ENCODE data around the gene ACSL4. TPM values are rescaled to one million over a fixed set of nuclear protein-coding genes. Genes with fewer than 3 reads are reported as not detected.
"Not testable (repeated sequence)": the region's sequence is repeated elsewhere in the genome, so short reads cannot be mapped to it uniquely, and the experiment has no call there.

The ACSL4 gene
- 14.4 and 21.7 TPM in 2 replicates for polyA plus RNA-seq (2014; cell fraction: cytosol; rRNA removed)
- 13.4 and 14.9 TPM in 2 replicates for polyA plus RNA-seq (2014; cell fraction: nucleus; rRNA removed)

DNA sequence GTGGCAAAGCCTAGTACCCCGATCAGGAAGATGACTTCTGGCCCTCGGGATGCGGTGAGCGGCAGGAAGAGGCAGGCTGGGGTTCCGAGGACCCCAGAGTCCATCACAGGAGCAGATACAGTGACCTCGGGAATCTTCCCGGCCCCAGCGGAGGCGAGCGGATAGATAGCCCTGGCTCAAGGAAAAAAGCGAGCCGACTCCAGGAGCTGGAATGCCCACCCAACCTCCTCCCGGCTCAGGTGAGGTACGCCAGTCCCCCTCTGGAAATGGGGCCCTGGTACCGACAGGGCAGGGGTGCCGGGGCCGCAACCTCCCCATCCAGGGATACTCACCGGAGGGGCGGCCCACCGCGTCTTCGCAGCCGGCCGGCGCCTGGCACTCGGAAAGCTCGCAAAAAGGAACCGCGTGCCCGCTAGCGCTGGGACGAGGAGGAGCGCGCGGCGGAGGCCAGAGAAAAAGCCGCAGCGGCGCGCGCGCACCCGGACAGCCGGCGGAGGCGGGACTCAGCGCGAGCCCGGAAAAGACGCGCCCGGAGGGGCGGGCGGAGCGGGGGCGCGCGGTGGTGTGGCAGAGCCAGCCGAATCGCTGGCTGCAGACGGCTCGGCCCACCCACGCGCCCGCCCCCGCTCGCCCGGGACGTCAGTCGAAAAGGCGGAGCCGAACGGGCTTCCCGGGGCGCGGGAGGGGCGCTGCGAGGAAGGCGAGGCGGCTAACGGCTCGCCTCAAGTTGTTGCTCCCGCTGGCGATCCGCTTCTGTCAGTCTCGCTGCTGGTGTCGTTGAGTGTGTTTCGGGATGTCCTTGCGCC is at the start of gene ACSL4:
Gene ACSL4 (minus strand): TSS at position 451 of the 806 bp plus-strand sequence. CDS start 49,894 bp downstream, outside the sequence.
- peak; percentile 71 for DNase-seq (ENCODE audit: low spot score)

DNA sequence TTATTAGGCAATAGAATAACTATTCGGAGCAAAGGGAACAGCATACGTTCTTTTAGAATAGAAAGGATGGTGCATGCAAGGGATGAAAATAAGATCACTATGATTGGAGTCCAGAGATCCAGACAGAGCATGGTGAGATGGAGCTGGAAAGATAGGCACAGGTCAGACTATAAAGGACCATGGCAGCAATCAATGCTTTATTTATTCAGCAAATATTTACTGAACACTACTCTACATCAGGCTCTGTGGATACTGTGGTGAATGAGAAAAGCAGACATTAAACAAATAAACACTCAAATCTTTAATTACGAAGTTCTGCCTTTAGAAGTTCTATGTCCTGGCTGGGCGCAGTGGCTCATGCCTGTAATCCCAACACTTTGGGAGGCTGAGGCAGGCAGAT is 44.7 kb upstream of the ACSL4 start:
- DNase-seq (ENCODE audit: low spot score), result no peak

DNA sequence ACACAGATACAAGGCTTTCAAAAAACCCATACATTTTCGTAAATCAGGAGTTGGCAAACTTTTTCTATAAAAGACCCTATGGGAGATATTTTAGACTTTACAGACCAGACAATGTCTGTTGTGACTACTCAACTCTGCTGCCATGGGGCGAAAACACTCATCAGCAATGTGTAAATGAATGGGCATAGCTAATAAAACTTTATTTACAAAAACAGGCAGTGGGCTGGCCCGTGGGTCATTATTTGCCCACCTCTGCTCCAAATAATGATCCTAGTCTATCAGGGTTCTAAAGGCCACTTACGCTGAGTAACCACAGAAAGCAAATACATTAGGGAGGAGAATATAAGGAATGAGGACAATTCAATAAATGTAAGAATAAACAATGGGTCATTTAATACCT is 43.9 kb upstream of the ACSL4 start:
- no peak for DNase-seq (ENCODE audit: low spot score)

DNA sequence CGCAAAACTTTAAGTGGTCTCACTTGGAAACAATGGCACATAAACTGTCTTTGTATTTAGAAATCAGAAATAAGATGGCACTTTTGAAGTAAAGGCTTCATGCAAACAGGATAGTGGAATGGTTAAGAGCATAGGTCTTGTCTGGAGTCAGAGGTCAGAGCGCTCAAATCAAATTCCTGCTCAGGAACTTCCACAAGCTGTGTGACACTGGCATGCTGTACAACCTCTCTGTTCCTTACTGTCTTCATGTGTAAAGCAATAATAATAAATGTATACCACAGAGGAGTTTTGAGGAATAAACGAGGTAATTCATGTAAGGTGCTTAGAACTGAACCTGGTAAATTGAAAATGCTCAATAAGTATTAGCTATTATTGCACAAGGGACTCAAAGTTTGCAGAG is 43.4 kb upstream of the ACSL4 start:
- DNase-seq (ENCODE audit: low spot score), result no peak

DNA sequence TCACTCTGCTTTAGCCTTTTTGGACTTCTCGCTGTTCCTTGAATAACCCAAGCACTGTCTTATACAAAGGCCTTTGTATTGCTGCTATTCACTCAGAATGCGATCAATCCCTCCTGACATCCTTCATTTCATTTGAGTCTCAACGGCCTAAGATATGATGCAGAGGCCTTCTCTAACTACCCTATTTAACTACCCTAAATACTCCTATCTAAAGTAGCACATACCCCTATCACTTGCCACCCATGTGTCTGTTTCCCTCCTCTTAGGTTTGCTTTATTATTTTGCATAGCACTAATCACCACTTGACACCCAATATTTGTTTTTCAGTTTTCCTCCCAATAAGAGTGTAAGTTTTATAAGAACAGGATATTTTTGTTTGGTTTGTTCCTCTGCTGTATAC is 42.3 kb upstream of the ACSL4 start:
- no peak for DNase-seq (ENCODE audit: low spot score)

DNA sequence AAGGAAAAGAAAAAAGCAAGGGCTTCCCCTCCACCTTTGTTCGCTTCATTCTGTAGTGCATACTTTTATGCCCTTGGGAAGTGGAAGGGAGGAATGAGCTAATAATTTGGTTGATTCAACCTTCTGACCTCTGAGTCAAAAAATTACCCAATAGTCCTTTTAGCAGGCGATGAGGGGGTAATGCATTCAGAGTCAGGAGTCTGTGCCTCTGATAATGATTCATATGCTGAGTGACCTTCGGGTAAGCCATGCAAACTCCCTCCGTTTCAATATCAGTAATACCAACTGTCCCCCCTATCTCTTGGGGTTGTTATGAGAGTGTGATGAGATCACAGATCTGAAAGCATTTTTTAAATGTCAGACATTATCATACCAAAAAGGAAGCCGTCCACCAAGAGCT is 41.6 kb upstream of the ACSL4 start:
- DNase-seq (ENCODE audit: low spot score), result no peak

DNA sequence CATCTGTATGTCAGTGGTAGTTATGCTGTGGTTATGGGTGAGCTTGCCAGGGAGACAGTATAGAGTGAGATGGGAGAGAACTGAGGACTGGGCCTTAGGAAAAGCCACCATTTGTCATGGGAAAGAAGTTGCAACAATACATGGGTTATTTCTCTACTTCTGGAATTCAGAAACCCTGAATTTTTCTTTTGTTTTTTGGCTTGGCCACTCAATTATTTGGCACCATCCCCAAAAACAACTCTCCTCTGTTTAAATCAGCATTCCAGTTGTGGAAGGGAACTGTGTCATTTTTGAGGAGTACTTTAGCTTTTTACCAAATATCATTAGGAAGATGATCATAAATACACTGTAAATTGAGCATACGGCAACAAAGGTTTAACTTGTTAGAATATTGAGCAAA is 41.1 kb upstream of the ACSL4 start:
- DNase-seq (ENCODE audit: low spot score), result no peak

DNA sequence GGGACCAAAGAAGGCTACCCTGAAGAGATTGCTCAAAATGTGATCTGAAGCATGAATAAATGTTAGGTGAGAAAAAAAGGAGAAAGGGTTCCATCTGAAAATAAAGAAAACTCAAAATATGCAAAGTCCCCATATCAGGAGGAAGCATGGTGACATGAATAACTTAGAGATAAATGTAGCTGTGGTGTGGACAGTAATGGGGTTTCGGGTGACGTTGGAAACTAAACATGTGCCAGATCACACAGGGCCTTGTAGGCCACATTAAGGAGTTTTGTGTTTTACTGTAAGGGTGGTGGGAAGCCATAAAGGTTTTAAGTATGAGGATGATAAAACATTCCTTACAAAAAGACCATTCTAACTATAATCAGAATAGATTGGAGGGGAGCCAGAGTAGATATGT is 40.3 kb upstream of the ACSL4 start:
- no peak for DNase-seq (ENCODE audit: low spot score)

DNA sequence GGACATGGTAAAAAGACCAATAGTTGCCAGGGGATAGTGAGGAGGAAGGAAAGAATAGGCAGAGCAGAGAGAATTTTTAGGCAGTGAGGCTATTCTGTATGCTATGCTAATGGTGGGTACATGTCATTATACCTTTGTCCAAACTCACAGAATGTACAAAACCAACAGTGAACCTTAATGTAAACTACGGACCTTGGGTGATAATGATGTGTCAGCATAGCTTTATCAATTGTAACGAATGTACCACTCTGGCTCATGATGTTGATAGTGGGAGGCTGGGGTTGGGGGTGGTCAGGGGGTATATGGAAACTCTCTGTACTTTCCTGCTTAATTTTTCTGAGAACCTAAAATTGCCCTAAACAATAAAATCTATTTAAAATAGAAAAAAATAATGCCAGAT is 37.7 kb upstream of the ACSL4 start:
- DNase-seq (ENCODE audit: low spot score), result no peak

DNA sequence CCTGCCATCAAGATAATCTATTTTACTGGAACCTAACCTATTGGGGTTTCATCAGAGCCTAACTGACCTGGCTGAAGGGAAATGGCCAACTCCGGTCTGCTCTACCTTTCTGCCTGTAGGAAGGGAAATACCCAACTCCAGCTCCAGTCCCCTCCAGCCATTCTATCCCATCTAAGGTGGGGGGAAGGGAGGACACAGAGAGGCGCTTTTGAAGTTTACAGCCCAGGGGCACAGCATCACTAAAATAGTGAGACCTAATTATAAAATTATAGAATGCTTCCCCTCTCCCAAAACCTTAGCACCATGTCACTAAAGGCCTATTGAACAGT is 27.8 kb upstream of the ACSL4 start:
- peak; percentile 28 for DNase-seq (ENCODE audit: low spot score)

DNA sequence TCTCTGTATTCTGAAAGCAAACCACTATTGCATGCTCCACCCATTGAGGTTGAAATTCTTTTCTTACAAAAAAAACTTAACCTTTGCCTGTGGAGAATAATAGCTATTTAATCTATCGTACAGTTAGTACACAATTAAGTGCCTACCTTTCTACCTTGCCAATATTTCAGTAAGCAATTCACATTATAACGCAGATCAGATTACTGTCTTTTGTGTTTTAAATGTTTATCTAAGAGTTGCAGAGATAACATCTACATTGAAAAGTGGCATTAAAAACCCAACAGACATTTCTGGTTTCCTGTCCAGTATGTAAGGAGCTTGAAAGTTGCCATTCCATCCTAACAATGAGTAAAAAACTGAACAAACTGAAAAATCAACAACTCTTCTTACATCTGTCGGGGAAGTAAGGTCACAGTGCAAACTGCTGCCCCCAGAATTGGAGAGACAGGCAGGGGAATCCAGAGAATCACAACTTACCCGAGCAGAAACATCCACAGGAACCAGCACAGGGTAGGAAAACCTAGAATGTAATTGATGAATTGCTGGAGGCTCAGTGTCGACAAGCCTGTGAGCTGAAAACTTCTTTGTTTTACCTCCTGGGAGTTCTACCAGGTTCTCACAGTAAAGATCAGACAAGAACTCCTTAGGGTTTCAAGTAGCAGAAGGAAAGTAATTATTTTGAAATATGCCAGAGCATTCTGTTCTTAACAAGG is 27.3 kb upstream of the ACSL4 start:
- no peak for DNase-seq (ENCODE audit: low spot score)

DNA sequence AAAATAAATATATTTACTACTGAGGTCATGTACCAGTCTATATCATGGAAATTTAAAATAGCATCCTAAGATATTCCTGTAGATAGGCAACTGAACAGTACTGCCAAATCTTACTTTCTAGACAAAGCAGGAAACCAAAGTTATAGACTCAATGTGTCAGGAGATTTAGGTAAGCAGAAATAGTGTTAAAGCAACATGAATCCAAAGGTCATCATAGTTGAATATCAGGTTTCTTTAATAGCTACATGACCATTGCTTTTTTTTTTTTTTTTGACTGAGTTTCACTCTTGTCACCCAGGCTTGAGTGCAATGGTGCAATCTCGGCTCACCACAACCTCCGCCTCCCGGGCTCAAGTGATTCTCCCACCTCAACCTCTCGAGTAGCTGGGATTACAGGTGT is 20.2 kb upstream of the ACSL4 start:
- DNase-seq (ENCODE audit: low spot score), result no peak

DNA sequence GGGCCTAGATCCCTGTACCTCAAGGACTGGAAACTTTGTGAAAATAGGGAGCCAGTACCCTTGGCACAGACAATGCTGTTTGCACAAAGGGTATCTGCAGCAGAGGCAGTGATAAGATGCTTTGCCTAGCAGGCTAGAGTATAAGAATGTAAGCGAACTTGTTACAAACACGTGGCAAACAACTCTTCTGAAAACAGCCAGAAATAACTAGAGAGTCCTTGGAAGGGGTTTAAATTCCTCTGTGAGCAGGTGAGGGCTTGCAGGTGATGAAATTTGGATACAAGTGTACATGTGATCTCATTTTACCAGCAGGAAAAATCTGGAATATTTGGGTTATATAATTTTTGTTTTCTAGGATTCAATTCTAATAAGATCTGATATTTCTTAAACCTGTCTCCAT is 18.6 kb upstream of the ACSL4 start:
- DNase-seq (ENCODE audit: low spot score), result no peak

DNA sequence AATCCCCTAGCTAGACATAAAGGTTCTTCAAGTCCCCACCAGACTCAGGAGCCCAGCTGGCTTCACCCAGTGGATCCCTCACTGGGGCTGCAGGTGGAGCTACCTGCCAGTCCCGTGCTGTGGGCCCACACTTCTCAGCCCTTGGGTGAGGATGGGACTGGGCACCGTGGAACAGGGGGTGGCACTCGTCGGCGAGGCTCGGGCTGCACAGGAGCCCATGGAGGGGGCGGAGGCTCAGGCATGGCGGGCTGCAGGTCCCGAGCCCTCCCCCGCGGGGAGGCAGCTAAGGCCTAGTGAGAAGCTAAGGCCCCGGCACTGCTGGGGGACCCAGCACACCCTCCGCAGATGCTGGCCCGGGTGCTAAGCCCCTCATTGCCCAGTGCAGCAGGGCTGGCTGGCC is 16.1 kb upstream of the ACSL4 start:
- no peak for DNase-seq (ENCODE audit: low spot score)

DNA sequence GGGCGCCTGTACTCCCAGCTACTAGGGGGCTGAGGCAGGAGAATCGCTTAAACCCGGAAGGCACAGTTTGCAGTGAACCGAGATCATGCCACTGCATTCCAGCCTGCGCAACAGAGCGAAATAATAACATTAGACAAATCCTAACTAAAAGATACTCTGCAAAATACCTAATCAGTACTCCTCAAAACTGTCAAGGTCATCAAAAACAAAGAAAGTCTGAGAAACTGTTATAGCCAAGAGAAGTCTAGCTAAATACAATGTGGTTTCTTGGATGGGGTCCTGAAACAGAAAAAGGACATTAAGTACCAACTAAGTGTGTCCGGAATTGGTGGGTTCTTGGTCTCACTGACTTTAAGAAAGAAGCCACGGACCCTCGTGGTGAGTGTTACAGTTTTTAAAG is 14.6 kb upstream of the ACSL4 start:
- DNase-seq (ENCODE audit: low spot score), result no peak

DNA sequence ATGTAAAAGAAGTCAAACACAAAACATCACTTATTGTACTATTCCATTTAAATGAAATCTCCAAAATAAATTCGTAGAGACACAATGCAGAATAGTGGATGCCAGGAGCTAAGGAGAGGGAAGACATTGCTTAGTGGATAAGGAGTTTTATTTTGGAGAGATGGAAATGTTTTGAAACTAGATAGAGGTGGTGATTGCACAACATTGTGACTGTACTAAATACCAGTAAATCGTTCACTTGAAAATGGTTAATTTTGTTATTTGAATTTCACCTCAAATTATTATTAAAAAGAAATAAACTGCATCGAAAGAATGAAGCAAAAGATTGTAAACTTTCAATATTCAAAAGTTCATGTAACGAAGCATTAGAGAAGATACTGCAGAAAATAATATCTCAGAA is 9.7 kb upstream of the ACSL4 start:
- DNase-seq (ENCODE audit: low spot score), result no peak

DNA sequence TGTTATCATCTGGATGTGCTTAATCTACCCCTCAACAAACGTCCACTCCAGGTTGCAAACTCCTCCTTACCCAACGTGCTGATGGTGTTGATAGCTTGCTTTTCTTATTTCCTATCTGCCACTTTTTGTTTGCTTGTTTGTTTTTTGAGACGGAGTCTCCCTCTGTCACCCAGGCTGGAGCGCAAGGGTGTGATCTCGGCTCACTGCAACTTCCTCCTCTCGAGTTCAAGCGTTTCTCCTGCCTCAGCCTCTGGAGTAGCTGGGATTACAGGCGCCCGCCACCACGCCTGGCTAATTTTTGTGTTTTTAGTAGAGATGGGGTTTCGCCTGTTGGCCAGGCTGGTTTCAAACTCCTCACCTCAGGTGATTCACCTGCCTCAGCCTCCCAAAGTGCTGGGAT is 7.8 kb upstream of the ACSL4 start:
- DNase-seq (ENCODE audit: low spot score), result not testable (repeated sequence)

DNA sequence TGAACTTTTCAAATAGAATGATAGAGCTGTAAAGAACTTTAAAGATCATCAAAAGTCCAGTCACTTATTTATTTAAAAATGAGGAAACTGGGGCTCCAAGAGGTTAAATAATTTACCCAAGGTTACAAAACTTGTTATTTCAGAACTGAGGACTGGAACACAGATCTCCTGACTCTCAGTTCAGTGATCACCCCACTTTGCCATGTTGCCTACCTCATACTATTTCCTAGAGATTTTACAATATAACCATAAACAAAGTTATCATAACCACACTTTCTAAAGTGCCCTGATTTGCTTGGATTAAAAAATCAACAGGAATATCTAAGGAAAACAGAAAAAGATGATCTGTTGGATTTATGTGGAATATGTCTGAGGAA is 7.4 kb upstream of the ACSL4 start:
- DNase-seq (ENCODE audit: low spot score), result no peak

DNA sequence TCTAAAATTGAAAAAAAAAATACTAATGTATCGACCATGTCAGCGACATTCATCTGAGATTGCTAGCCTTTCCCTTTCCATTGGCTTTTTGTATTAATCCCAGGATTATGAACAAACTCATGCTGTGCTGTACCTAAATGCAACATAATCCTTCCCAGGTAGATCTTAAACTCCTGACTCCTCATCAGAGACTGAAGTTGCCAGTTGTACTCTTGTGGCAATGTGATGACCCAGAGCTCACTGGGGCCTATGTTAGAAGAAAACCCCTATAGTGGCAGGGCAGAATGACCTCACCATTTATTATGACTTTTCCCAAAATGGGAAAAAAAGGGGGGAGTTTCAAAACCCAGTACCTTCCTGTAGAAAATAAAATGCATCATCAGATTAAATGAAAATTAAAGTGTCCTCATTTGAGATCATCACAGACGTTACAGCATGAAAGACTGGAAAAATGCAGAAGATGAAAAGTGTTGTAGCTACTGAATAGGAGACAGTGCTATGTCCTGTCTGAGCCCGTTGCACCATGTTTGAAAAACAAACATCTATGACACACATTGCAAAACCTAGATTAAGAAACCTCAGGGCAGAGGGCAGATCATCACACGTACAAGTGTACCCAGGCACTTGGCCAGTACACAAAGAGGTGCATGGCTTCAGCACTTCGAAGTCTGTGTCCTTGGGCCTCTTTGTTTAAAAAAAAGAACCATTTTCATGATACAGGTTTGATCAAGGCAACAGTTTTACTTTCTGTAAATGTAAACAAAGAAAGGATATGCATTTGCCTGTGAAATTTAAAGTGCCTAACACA is 6.8 kb upstream of the ACSL4 start:
- DNase-seq (ENCODE audit: low spot score), result no peak

DNA sequence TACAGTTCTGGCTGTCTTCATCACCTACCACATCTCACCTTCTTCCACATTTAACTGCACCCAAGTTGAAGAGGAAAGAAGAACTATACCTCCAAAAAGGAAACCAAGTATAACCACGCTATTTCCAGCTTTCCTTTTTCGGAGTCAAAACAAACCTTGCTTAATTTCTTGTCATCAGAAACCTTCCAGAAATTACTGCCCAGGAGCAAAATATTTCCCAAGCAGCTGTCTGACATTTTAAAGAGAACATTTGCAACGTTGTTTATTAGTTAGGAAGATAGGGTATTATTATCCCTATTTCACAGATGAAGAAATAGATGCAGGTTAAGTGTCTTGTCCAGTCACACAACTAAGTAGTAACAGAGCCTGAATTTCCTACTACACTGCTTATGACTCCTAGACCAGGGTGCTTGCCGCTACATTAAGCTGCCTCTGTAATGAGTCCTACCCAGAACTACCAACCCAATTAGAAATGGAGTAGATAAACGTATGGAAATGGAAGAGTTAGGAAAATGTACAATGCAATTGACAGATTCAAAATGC is 2.2 kb upstream of the ACSL4 start:
- DNase-seq (ENCODE audit: low spot score), result no peak

DNA sequence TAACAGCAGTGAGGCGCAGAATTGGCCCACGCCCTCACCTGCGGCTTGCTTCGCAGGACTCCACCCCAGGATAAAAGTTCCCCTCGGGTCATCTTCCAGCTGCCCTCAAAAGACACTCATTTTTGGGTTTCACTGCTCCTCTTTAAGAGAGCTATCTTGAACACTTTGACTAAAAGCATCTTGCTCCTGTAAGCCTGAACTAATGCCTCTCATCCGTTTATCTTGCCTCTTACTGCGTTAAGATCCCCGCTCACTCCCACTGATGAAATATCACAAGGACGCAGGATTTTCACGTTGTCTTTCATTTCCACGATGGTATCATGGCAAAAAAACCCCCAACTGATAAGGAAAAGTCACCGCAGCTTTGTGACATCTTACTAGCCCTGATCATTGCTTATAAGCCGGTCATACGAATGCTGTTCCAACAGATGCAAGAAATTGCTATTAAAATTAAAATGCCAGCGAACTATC is 591 bp upstream of the ACSL4 start:
- DNase-seq (ENCODE audit: low spot score), result no peak
